T-helper 2 cell treated with Interferon-gamma antibody and Interleukin-4, amounts not matched to agents 100 ng/mL and 5 ng/mL, for 36 hours (primary cell): ENCODE results near the gene LEO1. TPM values are rescaled to one million over a fixed set of nuclear protein-coding genes. Genes with fewer than 3 reads are reported as not detected.

ENCODE experiments used
- intact Hi-C: fragments of 100-400 bp; cut with micrococcal nuclease; formaldehyde crosslinking; loops from one replicate; pipeline ENCODE4 v1.15.1; 2023
- total RNA-seq: library from RNA; stranded (reverse); gene quantifications from 2 replicates; pipeline ENCODE4 v1.2.3, GENCODE V29; 2022

Gene LEO1
- total RNA-seq, 1 donor from 2014 or later = 41.2 TPM

- intact Hi-C loops = loop anchor here (1.0 to 10.0 kb wide), 3 partner anchors 15 to 479 kb away; no protein-coding TSS in a partner anchor
These were observed 34.4 kb upstream of the LEO1 start for GRCh38 chr15:52005748-52006701.

GRCh38 chr15:52004806-52005205 lies 33.2 kb upstream of the LEO1 start:
- intact Hi-C loops = loop anchor here (10.0 kb wide), 1 partner anchor 480 kb away; no protein-coding TSS in a partner anchor

DNA sequence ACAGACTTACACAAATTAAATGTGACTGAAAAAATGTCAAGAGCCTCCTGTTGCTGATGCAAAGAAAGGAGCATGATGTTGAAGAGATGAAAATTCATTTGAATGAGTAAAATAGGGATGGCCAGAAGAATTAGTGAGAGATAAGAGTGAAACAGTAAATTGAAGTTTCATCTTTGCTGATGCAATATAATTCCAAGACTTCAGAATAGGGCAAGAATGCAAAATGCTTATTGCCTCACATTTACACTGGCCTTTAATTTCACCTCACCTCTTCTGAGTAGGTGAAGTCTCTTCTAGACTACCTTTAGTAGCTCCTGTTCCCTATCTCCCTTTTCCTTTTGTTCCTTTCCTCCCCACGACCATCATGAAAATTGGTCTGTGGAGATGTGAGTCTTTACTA lies 32.1 kb upstream of the LEO1 start:
- intact Hi-C loops = loop anchor here (10.0 kb wide), 1 partner anchor 481 kb away; no protein-coding TSS in a partner anchor

GRCh38 chr15:52003089-52003488 lies 31.5 kb upstream of the LEO1 start:
- intact Hi-C loops = loop anchor here (10.0 kb wide), 1 partner anchor 482 kb away; no protein-coding TSS in a partner anchor

GRCh38 chr15:52002351-52002750 lies 30.8 kb upstream of the LEO1 start:
- intact Hi-C loops = loop anchor here (10.0 kb wide), 1 partner anchor 482 kb away; no protein-coding TSS in a partner anchor

GRCh38 chr15:51992953-51993352 lies 21.4 kb upstream of the LEO1 start:
- intact Hi-C loops = no loop called here

DNA sequence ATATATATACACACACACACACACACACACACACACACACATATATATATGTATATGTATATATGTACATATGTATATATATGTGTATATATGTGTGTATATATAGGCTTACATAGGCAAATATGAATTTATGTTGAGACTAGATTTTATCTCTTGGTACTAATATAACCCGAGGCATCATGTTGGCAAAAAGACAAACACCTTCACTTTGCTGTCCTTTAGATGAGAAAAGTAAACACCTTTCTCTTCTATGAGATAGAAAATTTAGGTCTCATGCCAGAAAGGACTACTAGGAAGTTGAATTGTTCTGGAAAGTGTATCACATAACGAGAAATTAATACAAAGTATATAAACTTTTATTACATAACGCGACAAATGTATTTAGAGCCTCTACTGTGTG lies 19.6 kb upstream of the LEO1 start:
- intact Hi-C loops = no loop called here

DNA sequence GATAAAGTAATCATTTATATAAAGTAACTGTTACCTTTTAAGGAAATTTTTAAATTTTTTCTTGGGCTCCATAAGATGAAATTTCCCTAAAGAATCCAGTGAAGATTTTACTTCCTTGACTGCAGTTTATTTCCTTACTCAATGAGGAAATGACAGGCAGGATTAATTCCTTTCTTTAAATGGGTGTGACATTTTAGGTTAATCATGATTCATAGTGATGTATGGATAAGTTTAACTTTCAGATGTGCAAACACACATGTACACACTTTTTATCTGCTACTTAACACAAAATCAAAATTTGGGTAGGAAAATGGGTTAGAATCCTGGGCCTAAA lies 11.2 kb upstream of the LEO1 start:
- intact Hi-C loops = loop anchor here (1.0 kb wide), 9 partner anchors 11 to 245 kb away; partner anchors contain the start of genes LEO1 and MAPK6

DNA sequence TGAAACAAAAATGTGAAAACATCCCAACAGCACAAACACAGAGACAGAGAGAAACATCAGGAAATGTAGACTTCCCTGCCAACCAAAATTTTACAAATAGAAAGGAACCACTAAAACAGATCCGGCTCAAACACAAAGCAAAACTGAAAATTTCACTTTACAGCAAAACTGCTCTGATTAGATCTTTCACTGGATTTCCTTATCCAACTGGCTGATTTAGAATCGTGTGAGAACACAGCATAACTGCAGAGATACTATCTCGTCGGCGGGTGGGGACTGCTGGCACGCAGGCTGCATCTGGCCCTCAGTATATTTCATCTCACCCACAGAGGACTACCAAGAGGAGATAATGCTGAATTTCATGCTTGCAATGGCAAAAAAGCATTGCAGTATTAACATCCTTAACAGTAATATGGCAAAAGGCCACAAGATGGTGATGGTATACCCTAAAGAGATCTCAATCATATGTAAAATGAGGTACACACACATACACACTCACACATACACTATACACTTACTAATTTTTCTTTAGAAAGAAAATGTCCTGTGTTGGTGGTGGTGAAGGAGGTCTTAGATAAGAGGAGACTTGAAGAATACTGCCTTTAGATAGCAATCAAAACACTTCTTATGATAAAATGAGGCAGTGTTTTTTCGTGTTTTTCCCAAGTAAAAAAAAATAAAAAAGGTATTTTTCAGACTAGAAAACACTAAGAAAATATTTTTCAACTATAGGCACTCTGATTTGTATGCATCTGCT lies 10.6 kb upstream of the LEO1 start:
- intact Hi-C loops = loop anchor here (1.0 kb wide), 9 partner anchors 11 to 245 kb away; partner anchors contain the start of genes LEO1 and MAPK6

DNA sequence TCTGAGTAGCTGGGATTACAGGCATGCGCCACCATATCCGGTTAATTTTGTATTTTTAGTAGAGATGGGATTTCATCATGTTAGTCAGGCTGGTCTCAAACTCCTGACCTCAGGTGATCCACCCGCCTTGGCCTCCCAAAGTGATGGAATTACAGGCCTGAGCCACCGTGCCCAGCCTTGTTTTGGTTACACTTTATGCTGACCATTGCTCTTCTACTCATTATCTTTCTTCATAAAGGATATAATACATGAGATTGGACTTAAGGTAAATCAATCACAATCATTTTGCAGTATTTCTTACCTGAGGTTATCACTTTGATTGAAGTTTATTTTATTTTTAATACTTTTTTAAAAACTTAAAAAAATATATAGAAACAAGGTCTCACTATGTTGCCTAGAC lies 2.2 kb upstream of the LEO1 start:
- intact Hi-C loops = no loop called here

DNA sequence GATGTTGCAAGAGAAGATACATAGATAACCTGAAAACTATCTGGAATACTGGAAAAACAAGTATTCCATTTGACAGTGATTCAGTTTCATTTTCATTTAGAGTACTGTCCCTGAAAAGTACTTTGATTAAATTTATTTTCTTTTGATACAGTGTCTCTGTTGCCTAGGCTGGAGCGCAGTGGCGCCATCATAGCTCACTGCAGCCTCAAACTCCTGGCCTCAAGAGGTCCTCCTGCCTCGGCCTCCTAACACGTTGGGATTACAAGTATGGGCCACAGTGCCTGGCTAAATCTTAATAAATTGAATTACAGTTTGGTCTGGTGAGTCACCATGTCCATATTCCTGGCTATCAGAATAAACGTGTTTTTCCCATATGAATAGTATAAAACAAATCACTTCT lies 1.6 kb upstream of the LEO1 start:
- intact Hi-C loops = no loop called here

DNA sequence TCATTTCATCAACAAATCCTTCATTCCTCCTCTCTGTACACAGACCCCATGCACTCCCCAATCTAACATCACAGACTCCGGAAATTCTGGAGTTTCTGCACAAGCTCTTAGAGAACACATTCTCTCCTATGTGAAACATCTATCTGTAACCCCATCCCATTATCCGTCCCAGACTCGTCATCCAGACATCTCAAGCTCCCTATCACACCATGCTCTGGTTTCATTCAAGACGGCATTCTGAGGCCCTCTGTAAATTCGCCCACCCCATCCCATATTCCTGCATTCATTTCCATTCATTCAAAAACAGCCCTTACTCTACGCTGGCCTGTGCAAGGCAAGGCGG lies 575 bp downstream of the LEO1 start:
- intact Hi-C loops = loop anchor here (1.0 kb wide), 4 partner anchors 11 to 256 kb away; no protein-coding TSS in a partner anchor

DNA sequence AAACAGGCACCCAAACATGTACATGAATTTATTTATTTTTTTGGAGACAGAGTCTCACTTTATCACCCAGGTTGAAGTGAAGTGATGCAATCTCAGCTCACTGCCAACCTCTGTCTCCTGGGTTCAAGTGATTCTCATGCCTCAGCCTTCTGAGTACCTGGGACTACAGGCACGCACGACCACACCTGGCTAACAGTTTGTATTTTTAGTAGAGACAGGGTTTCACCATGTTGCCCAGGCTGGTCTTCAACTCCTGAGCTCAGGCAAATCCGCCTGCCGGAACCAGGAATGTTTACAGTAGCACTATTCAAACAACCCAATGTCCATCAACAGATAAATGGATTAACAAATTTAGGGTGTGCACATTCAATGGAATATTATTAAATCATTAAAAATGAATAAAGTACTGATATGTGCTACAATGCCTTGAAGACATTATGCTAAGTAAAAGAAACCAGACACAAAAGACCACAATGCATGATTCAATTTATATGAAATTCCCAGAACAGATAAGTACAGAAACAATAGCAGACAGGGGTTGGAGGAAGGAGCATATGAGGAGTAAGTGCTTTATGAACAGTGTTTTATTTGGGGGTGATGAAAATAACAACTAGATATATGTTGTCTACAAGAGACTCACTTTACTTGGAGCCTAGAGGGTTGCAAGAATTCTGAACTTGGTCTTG lies 1.3 kb downstream of the LEO1 start:
- intact Hi-C loops = no loop called here

- intact Hi-C loops = no loop called here
These were observed 1.9 kb downstream of the LEO1 start for GRCh38 chr15:51969728-51970127.

DNA sequence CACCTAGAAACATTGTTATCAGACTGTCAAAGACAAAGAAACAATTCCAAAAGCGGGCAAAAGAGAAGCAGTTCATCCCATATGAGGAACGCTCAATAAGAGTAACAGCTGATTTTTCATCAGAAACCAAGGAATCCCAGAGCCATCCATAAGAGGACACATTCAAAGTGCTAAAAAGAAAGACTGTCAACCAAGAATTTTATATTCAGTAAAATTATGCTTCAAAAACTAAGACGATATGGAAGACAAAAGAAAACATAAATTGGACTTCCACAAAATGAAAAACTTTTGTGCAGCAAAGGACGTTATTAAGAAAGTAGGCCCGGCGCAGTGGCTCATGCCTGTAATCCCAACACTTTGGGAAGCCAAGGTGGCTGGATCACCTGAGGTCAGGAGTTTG lies 4.0 kb downstream of the LEO1 start:
- intact Hi-C loops = no loop called here

- intact Hi-C loops = no loop called here
These were observed 5.4 kb downstream of the LEO1 start for GRCh38 chr15:51966192-51966591.

DNA sequence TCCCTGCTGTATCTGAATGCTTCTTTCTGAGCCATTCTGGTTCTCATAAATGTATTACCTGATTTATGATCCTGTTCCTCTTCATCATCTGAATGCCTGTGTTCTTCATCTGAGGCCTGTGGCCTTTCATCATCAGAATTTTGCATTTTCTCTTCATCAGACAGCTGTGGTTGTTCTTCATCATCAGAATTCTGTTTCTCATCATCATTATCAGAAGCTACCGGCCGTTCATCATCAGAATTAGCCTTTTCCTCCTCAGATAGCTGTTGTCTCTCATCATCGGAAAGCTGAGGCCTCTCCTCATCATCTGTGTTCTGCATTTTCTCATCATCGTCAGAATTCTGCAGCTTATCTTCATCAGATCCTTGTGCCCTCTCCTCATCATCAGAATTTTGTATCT lies 5.9 kb downstream of the LEO1 start:
- intact Hi-C loops = no loop called here

GRCh38 chr15:51955504-51955903 lies 16.1 kb downstream of the LEO1 start:
- intact Hi-C loops = no loop called here

DNA sequence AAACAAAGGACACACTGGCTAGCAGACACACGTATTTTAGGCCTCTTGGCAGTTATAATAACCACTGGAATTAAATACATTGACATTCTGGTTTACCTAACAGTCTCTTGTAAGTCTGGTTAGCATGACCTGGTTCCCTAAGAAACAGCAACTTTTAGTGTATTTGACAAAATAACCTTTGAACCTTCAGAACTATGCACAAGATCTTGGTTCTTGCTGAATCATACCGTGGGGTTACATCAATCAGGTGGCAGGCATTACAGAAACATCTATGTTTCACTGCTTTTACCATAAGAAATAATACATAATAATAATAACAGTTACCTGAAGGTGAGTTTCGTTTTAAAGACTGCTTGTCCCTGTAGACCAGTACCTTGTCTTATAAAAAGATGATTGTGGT lies 18.8 kb downstream of the LEO1 start:
- intact Hi-C loops = no loop called here

DNA sequence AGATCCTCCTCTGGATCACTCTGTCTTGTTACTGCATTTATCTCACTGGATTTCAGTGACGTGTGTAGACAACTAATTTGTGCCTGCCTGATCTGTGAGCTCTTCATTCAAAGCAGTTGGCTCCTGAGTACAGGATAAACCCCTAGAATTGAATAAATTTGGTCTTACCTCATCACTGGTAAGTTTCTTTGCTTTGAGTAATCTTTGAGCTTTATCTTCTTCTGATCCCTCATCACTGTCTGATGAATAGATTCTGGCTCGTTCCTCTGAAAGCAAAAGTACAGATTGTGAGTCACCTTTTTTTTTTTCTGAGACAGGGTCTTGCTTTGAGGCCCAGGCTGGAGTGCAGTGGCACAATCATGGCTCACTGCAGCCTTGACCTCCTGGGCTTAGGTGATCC lies 24.5 kb downstream of the LEO1 start:
- intact Hi-C loops = no loop called here

DNA sequence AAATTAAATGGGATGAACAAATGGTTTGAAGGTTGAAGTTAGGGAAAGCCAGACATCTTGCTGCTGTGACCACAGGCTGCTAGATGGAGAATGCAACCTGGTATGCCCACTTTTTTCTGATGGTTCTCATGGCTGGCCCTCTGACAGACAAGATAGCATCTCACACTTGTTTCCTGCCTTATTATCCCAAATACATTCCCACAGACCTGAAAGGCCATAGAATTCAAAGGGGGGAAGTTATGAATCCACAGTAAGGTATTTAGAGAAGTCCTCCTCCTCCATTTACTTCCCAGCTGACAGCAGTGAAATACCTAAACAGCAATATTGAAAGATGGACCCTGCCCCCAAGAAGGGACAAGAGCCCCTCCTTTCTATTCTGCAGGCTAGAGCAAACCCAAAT lies 32.4 kb downstream of the LEO1 start:
- intact Hi-C loops = no loop called here

DNA sequence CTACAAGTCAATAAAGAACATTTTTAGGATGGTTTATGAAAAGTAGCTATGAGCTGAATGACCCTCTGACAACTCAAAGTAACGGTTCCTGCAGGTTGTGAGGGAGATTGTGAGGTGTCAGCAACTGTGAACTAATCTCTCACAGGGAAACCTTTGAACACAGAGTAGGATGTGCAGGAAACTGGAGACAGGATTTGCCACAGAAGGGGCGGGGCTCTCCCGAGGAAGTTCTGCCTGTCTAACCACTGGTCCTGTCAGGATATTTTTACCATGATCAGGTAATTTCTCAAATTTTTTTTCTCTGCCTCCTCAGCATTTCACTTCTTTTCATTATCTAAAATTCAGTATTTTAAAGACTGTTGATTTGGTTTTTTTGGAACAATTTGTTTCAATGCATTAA lies 33.3 kb downstream of the LEO1 start:
- intact Hi-C loops = no loop called here
